ENCODE measurements around the gene GABBR2.
"Not testable (repeated sequence)": the region's sequence is repeated elsewhere in the genome, so short reads cannot be mapped to it uniquely, and the experiment has no call there.

GABBR2 gene

GRCh38 chr9:98590101-98590500 lies 118.6 kb downstream of the GABBR2 start:
- DNase-seq = no peak

- DNase-seq = no peak
Measured at GRCh38 chr9:98589102-98589501, 119.6 kb downstream of the GABBR2 start.

GRCh38 chr9:98584853-98585438 lies 123.8 kb downstream of the GABBR2 start:
- DNase-seq = not testable (repeated sequence)

GRCh38 chr9:98584059-98584458 lies 124.7 kb downstream of the GABBR2 start:
- peak; percentile 24 for DNase-seq

GRCh38 chr9:98583417-98583816 lies 125.3 kb downstream of the GABBR2 start:
- no peak for DNase-seq

- no peak for DNase-seq
Measured at GRCh38 chr9:98580956-98581355, 127.8 kb downstream of the GABBR2 start.

GRCh38 chr9:98579700-98580099 lies 129.0 kb downstream of the GABBR2 start:
- DNase-seq = no peak

GRCh38 chr9:98577446-98577845 lies 131.3 kb downstream of the GABBR2 start:
- no peak for DNase-seq

- no peak for DNase-seq
Measured at GRCh38 chr9:98576859-98577258, 131.9 kb downstream of the GABBR2 start.

GRCh38 chr9:98576354-98576753 lies 132.4 kb downstream of the GABBR2 start:
- no peak for DNase-seq

GRCh38 chr9:98575379-98576346 lies 133.1 kb downstream of the GABBR2 start:
- DNase-seq = peak; percentile 64

- no peak for DNase-seq
Measured at GRCh38 chr9:98573749-98574278, 134.9 kb downstream of the GABBR2 start.

- no peak for DNase-seq
Measured at GRCh38 chr9:98572796-98573195, 135.9 kb downstream of the GABBR2 start.

GRCh38 chr9:98572054-98572627 lies 136.6 kb downstream of the GABBR2 start:
- no peak for DNase-seq

- peak; percentile 42 for DNase-seq
Measured at GRCh38 chr9:98571643-98572042, 137.1 kb downstream of the GABBR2 start.

- DNase-seq = peak; percentile 32
Measured at GRCh38 chr9:98570663-98571440, 137.9 kb downstream of the GABBR2 start.

- peak; percentile 19 for DNase-seq
Measured at GRCh38 chr9:98570055-98570454, 138.7 kb downstream of the GABBR2 start.

GRCh38 chr9:98569491-98569890 lies 139.2 kb downstream of the GABBR2 start:
- DNase-seq = peak; percentile 13

- peak; percentile 43 for DNase-seq
Measured at GRCh38 chr9:98568909-98569469, 139.7 kb downstream of the GABBR2 start.

GRCh38 chr9:98568234-98568908 lies 140.4 kb downstream of the GABBR2 start:
- peak; percentile 28 for DNase-seq

GRCh38 chr9:98567540-98568233 lies 141.0 kb downstream of the GABBR2 start:
- DNase-seq = no peak

Data from activated CD8-positive, alpha-beta memory T cell treated with anti-CD3 and anti-CD28 coated beads for 24 hours (primary cell).